Kidney glomerular epithelial cell (primary cell): Measurements from ENCODE around the gene YKT6.
"Not testable (repeated sequence)": the region's sequence is repeated elsewhere in the genome, so short reads cannot be mapped to it uniquely, and the experiment has no call there.

ENCODE experiments used
- DNase-seq: peaks from one replicate; lab custom pipeline; 2025; lab: John Stamatoyannopoulos, UW

Gene YKT6

DNA sequence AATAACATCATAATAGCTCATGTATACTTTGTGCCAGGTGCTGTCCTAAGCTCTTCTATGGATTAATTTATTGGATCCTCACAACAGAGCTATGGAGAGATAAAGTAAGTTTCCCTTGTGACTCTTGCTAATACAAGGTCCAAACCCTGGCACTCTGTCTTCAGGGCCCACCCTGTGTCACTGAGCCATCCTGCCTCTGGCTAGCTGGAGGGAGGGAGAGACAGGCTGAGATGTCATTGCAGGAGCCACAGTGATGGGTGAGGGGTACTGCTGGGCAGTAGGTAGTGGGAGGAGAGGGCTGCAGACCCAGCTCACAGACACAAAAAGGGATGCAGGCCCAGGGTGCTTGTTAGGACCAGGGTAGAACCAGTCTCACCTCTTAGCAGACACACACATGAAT lies 28.4 kb upstream of the YKT6 start:
- DNase-seq = no peak

DNA sequence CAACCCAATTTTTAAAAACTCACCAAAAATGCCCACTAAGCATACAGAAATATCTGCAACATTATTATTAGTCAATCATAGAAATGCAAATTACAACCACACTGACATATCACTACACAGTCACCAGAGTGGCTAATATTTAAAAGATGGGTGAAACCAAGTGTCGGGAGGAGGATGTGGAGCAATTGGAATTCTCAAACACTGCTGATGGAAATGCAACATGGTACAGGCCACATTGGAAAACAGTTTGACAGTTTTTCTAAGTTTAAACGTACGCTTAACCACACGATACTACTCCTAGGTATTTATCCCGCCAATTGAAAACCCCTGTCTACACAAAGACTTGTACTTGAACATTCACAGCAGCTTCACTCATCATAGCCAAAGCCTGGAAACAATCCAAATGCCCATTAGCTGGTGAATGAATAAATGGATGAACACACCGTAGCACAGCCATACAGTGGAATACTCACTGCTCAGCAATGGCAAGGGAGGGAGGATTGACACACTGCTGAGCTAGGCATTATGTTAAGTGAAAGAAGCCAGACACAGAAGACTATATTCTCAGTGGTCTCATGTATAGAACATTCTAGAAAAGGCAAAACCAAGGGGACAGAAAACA lies 27.9 kb upstream of the YKT6 start:
- peak; percentile 78 for DNase-seq

DNA sequence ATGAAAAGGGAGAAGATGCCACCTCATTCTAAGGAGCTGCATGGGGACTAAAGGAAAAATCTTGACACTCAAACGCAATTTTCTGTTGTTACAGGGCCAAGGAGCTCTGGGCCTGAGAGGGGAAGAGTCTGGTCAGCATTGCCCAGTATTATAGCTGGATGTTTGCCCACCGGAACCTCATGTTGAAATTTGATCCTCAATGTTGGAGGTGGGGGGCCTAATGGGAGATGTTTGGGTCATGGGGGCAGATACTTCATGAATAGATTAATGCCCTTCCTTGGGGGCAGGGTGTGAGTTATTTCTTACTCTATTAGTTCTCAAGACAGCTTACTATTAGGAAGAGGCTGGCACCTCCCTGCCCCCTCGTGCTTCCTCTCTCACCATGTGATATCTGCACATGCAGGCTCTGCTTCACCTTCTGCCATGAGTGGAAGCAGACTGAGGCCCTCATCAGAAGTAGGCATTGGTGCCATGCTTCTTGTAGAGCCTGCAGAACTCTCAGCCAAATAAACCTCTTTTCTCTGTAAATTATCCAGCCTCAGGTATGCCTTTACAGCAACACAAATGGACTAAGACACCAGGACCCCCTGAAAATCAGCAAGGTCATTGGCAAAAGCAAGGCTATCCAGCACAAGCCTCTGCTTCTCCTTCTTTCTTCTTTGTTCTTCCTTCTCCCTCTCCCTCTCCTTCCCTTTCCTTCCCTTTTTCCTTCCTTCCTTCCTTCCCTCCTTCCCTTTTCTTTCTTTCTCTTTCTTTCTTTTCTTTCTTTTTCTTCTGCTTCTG lies 26.7 kb upstream of the YKT6 start:
- DNase-seq = no peak

DNA sequence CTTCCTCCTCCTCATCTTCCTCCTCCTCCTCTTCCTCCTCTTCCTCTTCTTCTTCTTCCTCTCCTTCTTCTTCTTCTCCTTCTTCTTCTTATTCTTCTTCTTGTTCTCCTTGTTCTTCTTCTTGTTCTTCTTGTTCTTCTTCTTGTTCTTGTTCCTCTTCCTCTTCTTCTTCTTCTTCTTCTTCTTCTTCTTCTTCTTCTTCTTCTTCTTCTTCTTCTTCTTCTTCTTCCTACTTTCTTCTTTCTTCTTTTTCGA lies 26.2 kb upstream of the YKT6 start:
- DNase-seq = not testable (repeated sequence)

DNA sequence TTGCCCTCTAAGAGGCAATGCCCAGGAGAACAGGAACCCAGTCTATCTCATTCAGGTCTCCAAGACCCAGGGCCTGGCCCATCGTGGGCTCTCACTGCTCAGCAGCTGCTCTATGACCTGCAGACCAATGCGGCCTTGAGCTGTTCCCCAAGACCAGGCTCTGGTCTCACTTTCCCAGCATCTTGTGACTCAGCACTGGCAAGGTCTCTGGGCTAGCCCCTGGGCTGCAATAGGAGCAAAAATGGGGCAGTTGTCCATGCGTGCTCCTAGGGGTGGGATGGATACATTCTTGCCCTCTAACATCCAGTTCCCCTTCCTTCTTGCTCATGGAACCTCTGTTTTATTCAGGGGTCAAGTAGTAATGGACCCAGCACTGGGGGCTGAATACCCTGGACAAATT lies 25.0 kb upstream of the YKT6 start:
- no peak for DNase-seq

DNA sequence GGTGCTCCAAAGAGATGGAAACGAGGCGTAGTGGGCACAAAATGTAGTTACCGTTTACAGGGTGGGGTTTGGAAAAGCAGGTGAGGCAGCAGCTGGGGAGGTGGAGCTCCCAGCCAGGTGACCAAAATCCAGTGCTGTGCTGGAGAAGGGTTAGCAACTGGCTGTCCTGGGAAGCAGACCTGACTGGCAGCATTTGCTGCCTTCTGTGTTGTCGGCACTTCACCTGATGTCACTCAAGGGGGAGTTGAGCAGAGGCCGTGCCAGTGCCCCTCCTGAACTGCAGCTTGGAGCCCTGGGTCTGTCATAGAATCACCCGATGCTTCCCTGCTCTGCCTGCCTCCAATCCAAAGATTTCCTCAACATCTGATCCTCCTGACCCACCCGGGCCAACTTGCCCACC lies 24.3 kb upstream of the YKT6 start:
- no peak for DNase-seq

DNA sequence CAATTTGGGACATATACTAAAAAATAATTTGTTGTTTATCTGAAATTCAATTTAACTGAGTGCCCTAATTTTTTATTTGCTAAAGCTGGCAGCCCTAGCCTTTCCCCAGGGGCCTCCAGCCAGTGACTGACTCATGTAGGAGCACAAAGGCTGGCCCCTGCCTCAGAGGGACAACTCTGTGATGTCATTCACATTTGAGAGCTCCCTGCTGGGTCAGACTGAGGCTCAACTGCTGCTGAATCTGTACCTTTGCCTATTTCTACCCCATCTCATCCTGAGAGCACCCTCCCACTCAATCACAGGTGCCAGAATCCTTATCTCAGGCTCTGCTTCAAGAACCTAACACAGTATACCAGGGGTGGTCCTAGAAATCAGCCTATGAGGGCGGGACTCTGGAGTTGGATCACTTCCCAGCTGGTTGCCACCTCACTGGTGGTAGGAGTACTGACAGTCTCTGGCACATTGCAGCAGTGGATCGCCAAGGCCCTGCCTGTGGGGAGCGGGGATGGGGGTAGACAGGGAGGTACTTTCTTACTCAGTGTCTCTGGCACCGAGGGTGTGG lies 23.1 kb upstream of the YKT6 start:
- peak; percentile 8 for DNase-seq

DNA sequence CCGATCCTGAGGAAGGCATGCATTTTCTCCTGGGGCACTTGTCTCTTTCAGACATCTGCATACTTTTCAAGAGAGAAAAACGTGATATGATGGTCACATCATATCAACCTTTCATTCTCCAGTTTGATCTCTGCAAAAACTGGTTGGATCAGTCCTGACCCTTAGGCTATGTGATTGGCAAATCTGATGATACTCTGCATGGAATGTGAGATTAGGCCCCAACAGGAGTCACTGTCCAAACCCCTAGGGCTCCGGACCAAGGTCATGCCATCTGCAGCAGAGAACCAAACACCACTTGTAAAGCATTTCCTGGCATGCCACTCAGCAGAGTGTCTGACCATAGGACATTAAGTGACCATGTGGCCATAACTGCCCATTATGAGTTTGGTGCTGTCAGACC lies 20.1 kb upstream of the YKT6 start:
- DNase-seq = no peak

DNA sequence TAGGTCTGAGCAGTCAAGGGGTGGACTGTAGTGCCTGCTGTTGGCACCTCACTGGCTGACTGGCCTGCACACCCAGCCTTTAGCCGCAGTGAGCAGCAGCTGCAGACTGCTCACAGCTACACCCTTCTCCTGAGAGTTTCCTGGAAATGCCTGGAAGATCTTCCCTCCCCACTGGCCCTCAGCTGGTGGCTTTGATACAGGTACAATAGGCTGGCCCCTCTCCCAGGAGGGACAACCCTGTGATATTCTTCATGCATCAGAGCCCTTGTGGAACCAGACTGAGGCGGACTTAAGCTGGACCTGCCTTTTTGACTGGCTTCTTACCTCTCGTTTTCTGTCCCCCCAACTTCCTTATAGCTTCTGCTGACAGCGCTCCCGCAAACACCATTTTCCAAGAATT lies 18.0 kb upstream of the YKT6 start:
- no peak for DNase-seq

DNA sequence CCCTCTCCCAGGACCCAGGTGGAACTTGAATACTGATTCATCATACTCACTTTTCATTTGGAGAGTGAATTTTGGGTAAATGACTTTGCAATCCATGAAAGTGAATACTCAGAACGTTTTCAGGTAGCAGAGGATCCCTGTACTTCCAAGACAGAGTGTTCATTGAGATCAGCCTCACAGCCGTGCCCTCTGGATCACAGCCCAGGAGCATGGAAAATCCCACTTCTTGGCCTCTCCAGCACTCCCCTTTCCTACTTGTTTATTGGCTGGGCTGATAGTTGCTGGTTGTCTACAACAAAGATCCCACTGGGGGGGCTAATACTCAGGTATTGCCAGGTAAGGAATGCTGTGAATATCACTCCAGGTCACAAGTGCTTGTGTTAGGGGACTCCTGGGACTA lies 17.4 kb upstream of the YKT6 start:
- no peak for DNase-seq

DNA sequence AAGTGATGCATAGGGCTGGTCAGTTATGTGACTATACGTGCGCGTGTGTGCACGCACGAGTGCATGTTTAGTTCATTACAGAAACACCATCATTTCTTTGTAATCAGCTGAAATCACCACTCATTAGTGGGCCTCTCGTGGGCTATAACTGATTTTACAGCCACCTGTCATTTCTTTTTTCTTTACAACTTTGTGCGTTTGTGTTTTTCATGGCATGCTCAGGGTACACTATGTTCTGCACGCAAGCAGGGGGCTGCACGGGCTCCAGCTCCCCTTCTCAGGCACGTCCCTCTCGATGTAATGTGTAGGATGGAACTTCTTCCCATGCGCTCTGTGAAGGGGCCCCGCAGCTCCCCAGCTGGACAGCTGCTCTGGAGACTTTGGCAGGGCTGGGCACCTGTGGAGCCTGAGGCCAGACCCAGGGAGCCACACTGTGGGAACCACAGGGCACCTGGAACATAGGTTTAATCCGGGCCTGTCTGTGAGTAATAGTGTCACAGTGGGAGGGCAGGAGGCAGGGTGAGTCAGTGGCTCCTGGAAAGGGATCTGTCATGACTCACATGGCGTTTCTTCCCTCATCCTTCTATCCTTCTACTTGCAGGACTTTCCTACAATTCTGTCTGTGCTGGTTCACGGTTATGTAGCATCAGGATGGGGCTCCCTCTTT lies 16.4 kb upstream of the YKT6 start:
- DNase-seq = peak; percentile 85

DNA sequence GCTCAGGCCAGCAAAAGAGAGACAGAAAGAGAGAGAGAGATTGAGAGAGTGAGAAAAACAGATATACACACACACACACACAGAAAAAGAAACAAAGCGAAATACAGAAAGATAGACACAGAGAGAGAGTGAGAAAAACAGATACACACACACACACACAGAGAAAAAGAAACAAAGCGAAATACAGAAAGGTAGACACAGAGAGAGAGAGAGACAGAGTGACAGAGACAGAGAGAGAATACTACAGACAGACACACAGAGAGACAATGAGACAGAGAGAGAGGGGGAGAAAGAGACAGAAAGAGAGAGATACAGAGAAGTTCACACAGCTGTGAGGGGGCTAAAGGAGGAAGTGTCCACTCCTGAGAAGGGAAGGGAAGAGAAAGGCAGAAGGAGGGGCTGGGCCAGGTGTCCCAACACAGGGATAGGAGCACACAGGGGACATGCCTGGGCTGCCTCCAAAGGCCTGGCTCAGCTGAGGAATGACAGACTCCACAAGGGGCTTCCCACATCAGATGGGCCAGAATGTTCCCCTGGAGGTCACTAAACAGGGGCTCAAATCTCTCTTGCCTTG lies 15.8 kb upstream of the YKT6 start:
- peak; percentile 72 for DNase-seq

DNA sequence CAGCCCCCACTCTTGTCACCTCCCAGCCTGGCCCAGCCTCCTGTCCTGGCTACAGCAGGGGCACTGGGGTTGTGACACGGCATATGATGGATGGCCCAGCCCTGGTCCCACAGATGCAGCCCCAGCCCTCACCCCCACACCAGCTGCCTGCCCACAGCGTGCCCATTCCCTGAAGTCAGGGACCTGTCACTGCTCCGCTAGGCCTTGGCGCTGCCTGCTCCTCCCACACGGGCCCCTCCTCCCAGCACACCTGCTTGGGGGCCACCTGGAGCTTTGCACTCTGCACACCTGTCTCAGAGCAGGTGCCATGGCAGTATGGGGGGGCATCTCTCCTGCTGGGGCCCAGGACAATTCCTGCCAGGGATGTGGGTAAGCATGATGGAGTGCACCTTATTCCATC lies 15.0 kb upstream of the YKT6 start:
- no peak for DNase-seq

DNA sequence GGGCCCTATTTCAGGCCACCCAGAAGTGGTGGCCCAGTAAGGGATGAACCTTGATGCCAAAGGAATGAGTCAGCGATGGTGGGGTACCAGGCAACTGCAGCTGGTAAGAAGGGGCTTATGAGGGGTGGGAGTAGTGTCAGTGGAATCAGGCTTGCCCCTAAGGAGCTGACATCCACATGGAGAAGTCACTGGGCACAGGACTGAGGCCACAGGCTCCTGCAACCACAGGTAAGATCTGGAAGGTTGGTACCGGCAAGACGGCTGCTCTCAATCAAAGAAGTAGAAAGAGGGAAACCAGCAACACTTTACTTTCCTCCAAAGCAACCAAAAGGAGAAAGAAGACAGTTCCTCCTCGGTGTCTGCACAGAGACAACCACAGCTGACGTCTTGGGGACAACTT lies 14.0 kb upstream of the YKT6 start:
- DNase-seq = no peak

DNA sequence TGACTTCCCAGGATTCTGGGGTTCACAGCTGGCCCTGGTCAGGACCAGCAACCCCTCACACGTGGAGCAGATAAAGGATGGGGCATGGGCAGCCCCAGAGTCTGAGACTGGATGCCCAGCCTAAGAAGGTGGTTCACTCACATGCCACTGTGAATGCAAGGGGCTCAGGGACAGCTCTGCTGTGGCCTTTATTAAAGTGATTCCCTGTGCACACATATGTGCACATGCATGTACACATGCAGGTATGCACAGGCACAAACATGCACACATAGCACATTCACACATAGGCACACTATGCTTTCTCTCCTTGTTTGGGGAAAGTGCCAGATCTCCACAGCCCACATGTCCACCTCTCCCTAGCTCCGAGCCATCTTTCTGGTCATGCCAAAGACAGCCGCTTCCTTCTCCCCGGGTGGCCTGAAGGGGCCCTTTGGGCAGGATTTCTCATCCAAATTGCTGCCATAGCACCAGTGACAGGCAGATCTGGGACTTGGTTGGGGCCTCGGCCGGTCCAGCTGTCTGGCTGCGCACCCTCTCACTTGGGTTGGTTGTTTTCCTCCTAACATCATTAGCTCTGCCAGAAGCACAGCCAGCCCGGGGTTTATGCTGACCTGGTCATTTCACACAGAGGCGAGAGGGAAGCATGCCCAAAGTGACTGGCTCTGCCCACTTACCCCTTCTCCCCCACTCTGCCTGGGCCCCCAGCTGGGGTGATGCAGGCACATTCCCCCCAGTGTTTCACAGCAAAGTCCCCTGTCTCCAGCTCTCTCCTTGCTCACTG lies 13.0 kb upstream of the YKT6 start:
- DNase-seq = no peak

DNA sequence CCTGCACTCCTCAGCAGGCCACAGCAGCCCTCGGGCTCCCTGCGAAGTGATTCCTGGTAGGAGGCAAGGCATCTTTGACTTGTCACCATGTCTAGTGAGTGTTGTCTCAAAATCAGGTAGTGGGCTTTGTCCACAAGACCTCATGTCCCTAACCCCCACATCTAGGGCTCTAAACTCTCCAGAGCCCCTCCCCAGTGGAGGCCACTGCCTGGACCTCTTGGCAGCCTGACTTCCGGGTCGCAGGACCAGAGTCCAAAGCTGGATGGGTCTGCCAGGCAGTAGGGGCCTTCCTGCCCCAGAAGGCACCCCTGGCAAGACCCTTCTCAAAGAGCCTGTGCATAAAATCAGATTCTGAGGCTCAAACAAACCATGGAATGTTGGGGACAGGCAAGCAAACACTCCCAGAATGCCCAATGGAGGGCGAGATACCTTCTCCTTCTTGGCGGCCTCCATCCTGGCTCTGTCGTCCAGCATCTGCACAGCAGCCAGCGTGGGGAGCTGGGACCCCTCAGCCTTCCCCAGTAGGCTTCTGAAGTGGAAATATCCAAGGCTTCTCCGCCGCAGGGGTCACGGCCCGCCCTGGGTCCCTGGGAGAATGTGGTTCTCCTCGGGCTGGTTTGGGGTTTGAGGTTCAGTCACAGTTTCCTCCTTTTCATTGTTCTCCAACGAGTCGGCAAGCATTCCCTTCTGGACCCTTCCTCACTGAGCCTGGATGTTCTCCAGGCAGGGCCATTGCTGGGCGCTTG lies 12.1 kb upstream of the YKT6 start:
- no peak for DNase-seq

DNA sequence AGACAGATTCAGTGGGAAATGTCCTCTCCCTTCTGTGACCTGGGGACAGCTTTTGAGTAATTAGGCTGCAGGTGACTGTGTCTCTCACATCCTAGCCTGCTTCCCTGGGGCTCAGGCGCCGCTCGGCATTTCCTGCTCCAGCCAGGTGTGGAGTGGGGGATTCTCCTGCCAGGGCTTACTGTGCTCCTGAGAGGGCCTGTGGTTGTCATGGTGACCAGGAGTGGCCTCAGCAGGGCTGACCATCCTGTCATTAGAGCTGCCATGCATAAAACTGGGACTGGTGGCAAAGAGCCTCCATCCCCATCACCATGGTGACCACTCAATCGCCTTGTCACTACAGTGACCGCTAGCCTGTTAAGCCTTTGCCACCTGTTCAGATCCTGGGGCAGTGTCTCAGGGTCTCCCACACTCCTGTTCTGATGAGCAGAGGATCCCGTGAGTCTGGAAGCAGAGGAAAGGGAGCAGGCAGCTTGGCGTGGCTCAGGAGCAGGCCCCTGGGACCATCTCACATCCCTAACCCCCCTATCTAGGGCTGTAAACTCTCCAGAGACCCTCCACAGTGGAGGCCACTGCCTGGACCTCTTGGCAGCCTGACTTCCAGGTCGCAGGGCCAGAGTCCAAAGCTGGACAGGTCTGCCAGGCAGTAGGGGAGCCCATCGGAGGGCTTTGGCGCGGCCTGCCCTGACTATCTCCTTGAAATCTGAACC lies 11.3 kb upstream of the YKT6 start, which contains the start of gene GCK:
TSS of gene GCK (minus strand) at position 154 of the 707 bp plus-strand sequence. CDS start 486 bp downstream, outside the sequence.
- DNase-seq = no peak

DNA sequence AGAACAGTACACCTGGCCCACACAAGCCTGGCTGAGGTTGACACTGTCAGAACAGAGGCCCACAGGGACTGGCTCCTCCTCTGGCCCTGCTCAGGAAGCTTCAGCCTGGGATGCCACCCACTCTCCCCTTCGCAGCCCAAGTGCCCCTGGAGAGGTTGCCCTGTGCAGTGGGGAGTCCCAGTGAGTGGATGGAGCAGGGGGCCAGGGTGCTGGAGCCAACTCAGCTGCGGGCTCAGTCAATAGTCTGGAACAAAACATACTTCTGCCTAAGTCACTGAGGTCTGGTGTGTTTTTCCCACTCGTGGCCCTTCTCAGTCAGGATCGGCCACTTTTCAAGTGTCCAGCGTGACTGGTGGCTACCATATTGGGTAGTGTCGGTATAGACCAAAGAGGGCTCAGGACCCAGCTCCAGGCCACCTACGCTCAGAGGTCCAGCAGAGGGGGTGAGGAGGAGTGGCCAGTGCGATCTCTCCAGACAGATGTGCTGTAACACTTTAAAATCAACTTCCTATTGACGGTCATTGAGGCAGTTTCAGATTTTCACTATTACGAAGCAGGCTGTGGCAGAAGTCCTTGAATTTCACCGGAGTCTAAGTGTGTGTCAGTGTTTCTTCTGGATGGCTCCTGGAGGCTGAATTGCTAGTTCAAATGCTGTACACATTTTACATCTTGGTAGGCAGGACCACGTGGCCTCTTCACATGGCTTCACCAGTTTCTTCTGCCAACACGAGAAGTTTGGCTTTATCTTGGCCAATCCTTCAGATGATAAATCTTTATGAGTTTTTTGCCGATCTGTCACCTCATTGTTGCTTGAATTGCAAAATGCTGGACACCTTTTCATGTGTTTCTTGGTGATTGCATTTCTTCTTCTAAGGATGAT lies 10.5 kb upstream of the YKT6 start:
- DNase-seq = no peak

DNA sequence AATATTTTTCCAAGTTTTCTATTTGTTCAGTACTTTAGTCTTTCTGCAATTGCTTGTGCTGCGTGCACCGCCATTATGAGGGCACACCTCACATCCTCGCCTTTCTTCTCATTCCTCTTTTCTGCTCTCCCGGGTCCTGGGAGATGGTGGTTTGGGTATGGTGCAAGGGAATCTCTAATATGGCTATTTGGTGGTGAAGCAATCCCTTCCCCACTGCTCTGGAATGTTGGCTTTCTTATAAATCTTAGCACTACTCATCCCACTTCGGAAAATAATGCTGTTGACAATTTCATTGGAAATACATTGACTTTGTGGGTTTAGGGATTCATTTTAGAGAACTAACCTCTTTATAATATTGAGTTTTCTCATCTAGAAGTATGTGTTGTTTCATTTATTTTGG lies 9.6 kb upstream of the YKT6 start:
- DNase-seq = no peak
